H9 (cell line): ENCODE data around the gene KDM2B. TPM values are rescaled to one million over a fixed set of nuclear protein-coding genes. Genes with fewer than 3 reads are reported as not detected.

Source experiments
- DNase-seq: peaks from one replicate; pipeline ENCODE4 v3.0.0-alpha.2; 2017
- H2AFZ ChIP-seq: one replicate; pipeline ENCODE4 v1.6.1; 2013; ENCODE audit warnings: mild to moderate bottlenecking, low read length, control low read depth, moderate library complexity
- H2AK5ac ChIP-seq: 2 replicates; pipeline ENCODE4 v1.6.1; 2013; ENCODE audit warnings: low read length, control low read depth, mixed read lengths; ENCODE audit not compliant: insufficient read length
- H2BK120ac ChIP-seq: one replicate; pipeline ENCODE4 v1.6.1; 2013; ENCODE audit warnings: low read depth, mild to moderate bottlenecking, low read length, control low read depth, inconsistent platforms; ENCODE audit not compliant: poor library complexity, severe bottlenecking
- H2BK12ac ChIP-seq: 2 replicates; pipeline ENCODE4 v1.6.1; 2013; ENCODE audit warnings: low read length, control low read depth, mixed read lengths, low read depth; ENCODE audit not compliant: insufficient read length
- H2BK15ac ChIP-seq: 2 replicates; pipeline ENCODE4 v1.6.1; 2013; ENCODE audit warnings: low read depth, low read length, control low read depth
- H2BK20ac ChIP-seq: one replicate; pipeline ENCODE4 v1.6.1; 2013; ENCODE audit warnings: low read depth, mild to moderate bottlenecking, low read length, control low read depth, inconsistent platforms; ENCODE audit not compliant: poor library complexity, severe bottlenecking
- H2BK5ac ChIP-seq: 2 replicates; pipeline ENCODE4 v1.6.1; 2013; ENCODE audit warnings: low read length, control low read depth, mixed read lengths; ENCODE audit not compliant: insufficient read length
- H3K14ac ChIP-seq: 2 replicates; pipeline ENCODE4 v1.6.1; 2013; ENCODE audit warnings: low read length, control low read depth; ENCODE audit not compliant: insufficient read depth
- H3K18ac ChIP-seq: 2 replicates; pipeline ENCODE4 v1.6.1; 2013; ENCODE audit warnings: low read depth, mild to moderate bottlenecking, mixed read lengths, low read length, control low read depth; ENCODE audit not compliant: insufficient read length
- H3K23ac ChIP-seq: 2 replicates; pipeline ENCODE4 v1.6.1; 2013; ENCODE audit warnings: low read length, control low read depth, mixed read lengths, low read depth; ENCODE audit not compliant: insufficient read length
- H3K23me2 ChIP-seq: 2 replicates; pipeline ENCODE4 v1.6.1; 2013; ENCODE audit warnings: low read depth, mild to moderate bottlenecking, mixed read lengths, low read length, control low read depth; ENCODE audit not compliant: insufficient read length, poor library complexity, severe bottlenecking
- H3K27ac ChIP-seq: 2 replicates; pipeline ENCODE4 v1.5.1; 2013; ENCODE audit warnings: low read length, control low read depth, mixed read lengths, low read depth; ENCODE audit not compliant: insufficient read length
- H3K27me3 ChIP-seq: 2 replicates; pipeline ENCODE4 v1.6.1; 2013; ENCODE audit warnings: low read length, control low read depth, inconsistent platforms; ENCODE audit not compliant: insufficient read depth
- H3K4ac ChIP-seq: 2 replicates; pipeline ENCODE4 v1.6.1; 2013; ENCODE audit warnings: low read depth, mild to moderate bottlenecking, control low read depth, inconsistent platforms, low read length, moderate library complexity
- H3K4me1 ChIP-seq: 2 replicates; pipeline ENCODE4 v1.6.1; 2013; ENCODE audit warnings: low read length, control low read depth, inconsistent platforms; ENCODE audit not compliant: insufficient read depth
- H3K4me2 ChIP-seq: 2 replicates; pipeline ENCODE4 v1.6.1; 2013; ENCODE audit warnings: low read length, control low read depth, mixed read lengths; ENCODE audit not compliant: insufficient read length, insufficient read depth
- H3K56ac ChIP-seq: 2 replicates; pipeline ENCODE4 v1.6.1; 2013; ENCODE audit warnings: low read depth, mild to moderate bottlenecking, mixed read lengths, low read length, control low read depth; ENCODE audit not compliant: insufficient read length
- H3K79me1 ChIP-seq: 2 replicates; pipeline ENCODE4 v1.6.1; 2013; ENCODE audit warnings: low read depth, mild to moderate bottlenecking, moderate library complexity, low read length, control low read depth, inconsistent platforms; ENCODE audit not compliant: insufficient read depth, poor library complexity, severe bottlenecking
- H3K79me2 ChIP-seq: 2 replicates; pipeline ENCODE4 v1.6.1; 2013; ENCODE audit warnings: low read length, control low read depth, inconsistent platforms; ENCODE audit not compliant: insufficient read depth
- H3K9ac ChIP-seq: 2 replicates; pipeline ENCODE4 v1.6.1; 2013; ENCODE audit warnings: low read length, control low read depth, mixed read lengths; ENCODE audit not compliant: insufficient read length; ENCODE audit errors: extremely low read depth
- H3K9me3 ChIP-seq: one replicate; pipeline ENCODE4 v1.6.1; 2013; ENCODE audit warnings: low read depth, low read length, inconsistent platforms; ENCODE audit not compliant: control insufficient read depth
- H3T11ph ChIP-seq: one replicate; pipeline ENCODE4 v1.6.1; 2013; ENCODE audit warnings: mild to moderate bottlenecking, low read length, control low read depth, inconsistent platforms
- H4K20me1 ChIP-seq: one replicate; pipeline ENCODE4 v1.6.1; 2013; ENCODE audit not compliant: control insufficient read depth, insufficient read length, insufficient read depth
- H4K5ac ChIP-seq: 2 replicates; pipeline ENCODE4 v1.6.1; 2013; ENCODE audit warnings: low read depth, mild to moderate bottlenecking, mixed read lengths, low read length, control low read depth; ENCODE audit not compliant: insufficient read length
- H4K8ac ChIP-seq: replicated peaks from 2 replicates; pipeline ENCODE4 v1.6.1; 2013; ENCODE audit warnings: low read length, control low read depth, mixed read lengths, low read depth; ENCODE audit not compliant: insufficient read length
- H4K91ac ChIP-seq: 2 replicates; pipeline ENCODE4 v1.6.1; 2013; ENCODE audit warnings: low read depth, mild to moderate bottlenecking, moderate library complexity, mixed read lengths, low read length, control low read depth; ENCODE audit not compliant: insufficient read length
- H3K27ac Mint-ChIP-seq, 3 experiments: 2 replicates in 2 of 3; 3 replicates in 1 of 3; pipeline ENCODE4 v1.8.0; 2020 to 2021; ENCODE audit warnings: mixed read lengths in 3 of 3, mild to moderate bottlenecking in 1 of 3, moderate library complexity in 1 of 3
- H3K27me3 Mint-ChIP-seq: 2 replicates; pipeline ENCODE4 v1.8.0; 2021; ENCODE audit warnings: low read depth, mild to moderate bottlenecking, moderate library complexity, mixed read lengths
- H3K36me3 Mint-ChIP-seq, 3 experiments: 2 replicates in 2 of 3; 3 replicates in 1 of 3; pipeline ENCODE4 v1.8.0; 2020 to 2021; ENCODE audit warnings: low read depth in 3 of 3, mixed read lengths in 3 of 3; ENCODE audit not compliant: insufficient read depth in 1 of 3
- H3K4me1 Mint-ChIP-seq, 2 experiments: 2 replicates each; pipeline ENCODE4 v1.8.0; 2020; ENCODE audit warnings: mixed read lengths in 2 of 2
- H3K4me3 Mint-ChIP-seq, 2 experiments: 2 replicates in 1 of 2; 3 replicates in 1 of 2; pipeline ENCODE4 v1.8.0; 2020 to 2021; ENCODE audit warnings: mild to moderate bottlenecking in 2 of 2, mixed read lengths in 2 of 2, moderate library complexity in 1 of 2
- H3K9me3 Mint-ChIP-seq, 2 experiments: 2 replicates in 1 of 2; 3 replicates in 1 of 2; pipeline ENCODE4 v1.8.0; 2020; ENCODE audit warnings: mild to moderate bottlenecking in 2 of 2, mixed read lengths in 2 of 2, moderate library complexity in 1 of 2
- CTCF ChIP-seq: fragments of 200-600 bp; sonication (generic); conservative IDR thresholded peaks from 3 replicates; pipeline ENCODE4 v1.8.0; 2021; ENCODE audit warnings: antibody characterized with exemption, mild to moderate bottlenecking
- WGBS: extraction: QIAGEN DNeasy Blood & Tissue Kit; methylation state at CpG from one replicate; pipeline ENCODE4 v1.1.7; 2013; ENCODE audit warnings: missing lambda C conversion rate, low lambda C conversion rate, mixed read lengths; ENCODE audit not compliant: insufficient read length; ENCODE audit errors: extremely low coverage; 5-methylcytosine and 5-hydroxymethylcytosine counted together
- total RNA-seq: library from RNA; stranded (reverse); gene quantifications from 2 replicates; pipeline ENCODE4 v1.2.1, GENCODE V29; 2021

Gene KDM2B
- total RNA-seq, 1 experiment from 2014 or later = 143 TPM

GRCh38 chr12:121440768-121441167 lies 140.1 kb downstream of the KDM2B start:
- no CpG with 5 or more reads among the region's 15 CpGs for WGBS
- TF ChIP-seq CTCF = no peak
- peaks cover 52 to 89% (median 82%) of the 10 kb centered on the region in 3 experiments for H3K36me3 Mint-ChIP-seq

More at GRCh38 chr12:121440768-121441167, 140.1 kb downstream of the KDM2B start:
- no peak overlapping the region for H3T11ph ChIP-seq
- no peak overlapping the region for H3K18ac ChIP-seq
- H2BK20ac ChIP-seq = no peak overlapping the region
- H4K20me1 ChIP-seq = peaks cover 3% of the 10 kb centered on the region
- no peak overlapping the region for H3K9ac ChIP-seq
- H3K56ac ChIP-seq = no peak overlapping the region
- H3K9me3 ChIP-seq = no peaks in the 10 kb centered on the region
- H3K4me1 Mint-ChIP-seq = peaks cover 2 to 15% of the 10 kb centered on the region in 2 experiments; a peak in 2 of 4 replicates
- H2BK5ac ChIP-seq = no peak overlapping the region
- no peak overlapping the region for H3K27ac ChIP-seq
- H4K91ac ChIP-seq = no peak overlapping the region
- peaks cover 1% of the 10 kb centered on the region; the same call in 1 of the 2 replicates for H3K27me3 Mint-ChIP-seq
- no peak overlapping the region for H2BK12ac ChIP-seq
- H4K5ac ChIP-seq = no peak overlapping the region
- no peak overlapping the region for H3K4me2 ChIP-seq
- no peak overlapping the region for H2AFZ ChIP-seq
- no peak overlapping the region for H3K4me3 Mint-ChIP-seq
- H4K8ac ChIP-seq = no peak overlapping the region
- H3K14ac ChIP-seq = no peak overlapping the region
- H3K4me1 ChIP-seq = no peaks in the 10 kb centered on the region
- no peak overlapping the region for H2BK15ac ChIP-seq
- H3K23ac ChIP-seq = no peak overlapping the region
- no peaks in the 10 kb centered on the region for H3K27me3 ChIP-seq
- H3K4ac ChIP-seq = no peak overlapping the region
- peaks cover 7% of the 10 kb centered on the region for H3K79me1 ChIP-seq
- no peaks in the 10 kb centered on the region for H3K23me2 ChIP-seq
- no peaks in the 10 kb centered on the region for H3K79me2 ChIP-seq
- H2BK120ac ChIP-seq = no peak overlapping the region
- H3K27ac Mint-ChIP-seq = no peak overlapping the region
- peaks cover 0 to 4% of the 10 kb centered on the region in 2 experiments; a peak in 2 of 5 replicates for H3K9me3 Mint-ChIP-seq
- DNase-seq = no peak
- no peak overlapping the region for H2AK5ac ChIP-seq
